ENCODE data around the gene ADCY6.

Gene ADCY6

DNA sequence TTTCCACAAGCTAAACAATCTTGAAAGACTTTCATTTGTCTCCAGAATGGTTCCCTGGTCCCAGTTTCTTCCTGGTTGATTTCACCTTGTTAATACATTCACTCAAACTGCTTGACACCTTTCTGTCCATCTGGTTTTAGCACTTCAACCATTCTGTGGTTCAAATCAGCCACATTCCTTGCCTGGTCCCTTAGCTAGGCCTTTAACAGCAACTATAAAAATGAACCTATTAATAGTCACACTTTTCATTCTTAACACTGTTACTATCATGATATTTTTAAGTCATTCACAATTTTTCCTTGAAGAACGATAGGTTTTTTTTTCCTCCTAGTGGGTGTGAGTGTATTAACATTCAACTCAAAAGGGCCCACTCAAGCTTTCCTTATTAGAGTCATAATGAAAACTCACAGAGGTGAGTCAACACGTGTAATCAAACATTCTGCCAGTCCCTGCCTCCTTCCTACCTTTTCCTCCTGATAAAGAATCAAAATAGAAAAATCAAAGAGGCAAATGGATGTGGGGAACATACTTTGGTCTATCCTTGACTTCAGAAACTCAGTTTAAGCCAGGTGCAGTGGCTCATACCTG lies 38.0 kb downstream of the ADCY6 start:
- Mint-ChIP-seq H3K9me3 (no peaks in the 10 kb centered on the region), H3K4me1 (peaks cover 5% of the 10 kb centered on the region), H3K4me3 (no peak overlapping the region), H3K27ac (no peak overlapping the region), H3K36me3 (ENCODE audit: low read depth) (no peaks in the 10 kb centered on the region), H3K27me3 (ENCODE audit: low read depth, poor library complexity) (peaks cover 21% of the 10 kb centered on the region)
- no peak for DNase-seq
- TF ChIP-seq, protein P1, sequence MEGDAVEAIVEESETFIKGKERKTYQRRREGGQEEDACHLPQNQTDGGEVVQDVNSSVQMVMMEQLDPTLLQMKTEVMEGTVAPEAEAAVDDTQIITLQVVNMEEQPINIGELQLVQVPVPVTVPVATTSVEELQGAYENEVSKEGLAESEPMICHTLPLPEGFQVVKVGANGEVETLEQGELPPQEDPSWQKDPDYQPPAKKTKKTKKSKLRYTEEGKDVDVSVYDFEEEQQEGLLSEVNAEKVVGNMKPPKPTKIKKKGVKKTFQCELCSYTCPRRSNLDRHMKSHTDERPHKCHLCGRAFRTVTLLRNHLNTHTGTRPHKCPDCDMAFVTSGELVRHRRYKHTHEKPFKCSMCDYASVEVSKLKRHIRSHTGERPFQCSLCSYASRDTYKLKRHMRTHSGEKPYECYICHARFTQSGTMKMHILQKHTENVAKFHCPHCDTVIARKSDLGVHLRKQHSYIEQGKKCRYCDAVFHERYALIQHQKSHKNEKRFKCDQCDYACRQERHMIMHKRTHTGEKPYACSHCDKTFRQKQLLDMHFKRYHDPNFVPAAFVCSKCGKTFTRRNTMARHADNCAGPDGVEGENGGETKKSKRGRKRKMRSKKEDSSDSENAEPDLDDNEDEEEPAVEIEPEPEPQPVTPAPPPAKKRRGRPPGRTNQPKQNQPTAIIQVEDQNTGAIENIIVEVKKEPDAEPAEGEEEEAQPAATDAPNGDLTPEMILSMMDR (IDR thresholded peaks at IDR 0.05), result no peak

DNA sequence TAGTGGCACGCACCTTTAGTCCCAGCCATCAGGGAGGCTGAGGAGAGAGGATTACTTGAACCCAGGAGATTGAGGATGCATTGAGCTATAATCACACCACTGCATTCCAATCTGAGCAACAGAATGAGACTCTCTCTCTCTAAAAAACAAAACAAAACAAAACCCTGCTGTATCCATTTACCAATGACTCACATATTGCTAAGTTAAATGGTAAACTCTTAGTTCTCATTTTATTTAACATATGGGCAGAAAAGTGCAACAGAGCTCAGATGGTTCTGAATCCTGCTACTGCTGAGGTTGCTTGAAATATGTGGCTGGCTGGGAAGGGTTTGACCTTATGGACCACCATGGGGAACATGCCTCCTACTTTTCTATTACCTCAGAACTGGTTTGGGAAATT lies 38.7 kb downstream of the ADCY6 start:
- no peak overlapping the region for H3K4me3 Mint-ChIP-seq
- no peak for DNase-seq
- peaks cover 5% of the 10 kb centered on the region for H3K4me1 Mint-ChIP-seq
- H3K27ac Mint-ChIP-seq, result no peak overlapping the region
- TF ChIP-seq, protein P1 (IDR thresholded peaks at IDR 0.05), result no peak
- H3K36me3 Mint-ChIP-seq (ENCODE audit: low read depth), result no peaks in the 10 kb centered on the region
- H3K9me3 Mint-ChIP-seq, result no peaks in the 10 kb centered on the region
- peaks cover 18% of the 10 kb centered on the region for H3K27me3 Mint-ChIP-seq (ENCODE audit: low read depth, poor library complexity)

DNA sequence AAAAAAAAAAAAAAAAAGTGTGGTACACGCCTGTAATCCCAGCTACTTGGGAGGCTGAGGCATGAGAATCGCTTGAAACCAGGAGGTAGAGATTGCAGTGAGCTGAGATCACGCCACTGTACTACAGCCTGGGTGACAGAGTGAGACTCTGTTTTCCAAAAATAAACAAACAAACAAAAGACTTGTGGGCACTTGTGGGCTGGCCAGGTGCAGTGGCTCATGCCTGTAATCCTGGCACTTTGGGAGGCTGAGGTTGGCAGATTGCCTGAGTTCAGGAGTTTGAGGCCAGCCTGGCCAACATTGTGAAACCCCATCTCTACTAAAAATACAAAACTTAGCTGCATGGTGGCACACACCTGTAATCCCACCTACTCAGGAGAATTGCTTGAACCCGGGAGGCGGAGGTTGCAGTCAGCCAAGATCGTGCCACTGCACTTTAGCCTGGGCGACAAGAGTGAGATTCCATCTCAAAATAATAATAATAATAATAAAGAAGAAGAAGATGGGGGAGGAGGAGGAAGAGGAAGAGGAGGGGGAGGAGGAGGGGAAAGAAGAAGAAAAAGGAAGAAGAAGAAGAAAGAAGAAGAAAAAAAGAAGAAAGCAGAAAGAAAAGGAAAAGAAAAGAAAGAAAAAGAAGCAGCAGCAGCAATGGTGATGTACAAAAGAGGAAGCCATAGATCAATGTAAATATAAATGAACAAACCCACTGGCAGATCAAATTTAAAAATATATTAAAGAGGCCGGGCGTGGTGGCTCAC lies 44.5 kb downstream of the ADCY6 start:
- H3K36me3 Mint-ChIP-seq (ENCODE audit: low read depth), result no peaks in the 10 kb centered on the region
- DNase-seq, result no peak
- H3K4me1 Mint-ChIP-seq, result no peaks in the 10 kb centered on the region
- no peaks in the 10 kb centered on the region for H3K9me3 Mint-ChIP-seq
- H3K27ac Mint-ChIP-seq, result no peak overlapping the region
- peaks cover 40% of the 10 kb centered on the region for H3K27me3 Mint-ChIP-seq (ENCODE audit: low read depth, poor library complexity)
- H3K4me3 Mint-ChIP-seq, result no peak overlapping the region
- TF ChIP-seq, protein P1 (IDR thresholded peaks at IDR 0.05), result no peak

DNA sequence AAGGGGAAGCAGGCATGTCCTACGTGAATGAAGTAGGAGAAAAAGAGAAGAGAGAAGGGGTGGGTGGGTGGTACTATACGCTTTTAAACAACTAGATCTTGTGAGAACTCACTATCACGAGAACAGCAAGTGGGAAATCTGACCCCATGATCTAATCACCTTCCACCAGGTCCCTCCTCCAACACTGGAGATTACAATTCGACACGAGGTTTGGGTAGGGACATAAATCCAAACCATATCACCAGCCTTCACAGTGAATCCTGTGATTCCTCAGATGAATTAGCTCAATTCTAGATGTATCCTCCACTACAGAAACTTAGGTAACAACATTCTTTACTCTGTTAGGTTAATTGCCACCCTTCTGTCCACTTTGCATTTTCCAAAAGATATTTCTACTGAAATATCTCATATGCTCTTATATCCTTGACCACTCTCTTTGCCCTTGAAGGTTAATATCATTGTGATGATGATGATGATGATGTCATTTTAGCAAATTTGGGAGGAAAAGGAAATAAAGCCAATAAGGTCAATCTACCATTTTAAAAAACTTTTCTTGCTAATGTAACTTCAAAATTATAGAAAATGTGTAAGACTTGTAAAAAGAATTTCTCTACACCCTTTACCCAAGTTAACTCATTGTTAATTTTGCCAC lies 49.1 kb downstream of the ADCY6 start:
- DNase-seq, result no peak
- Mint-ChIP-seq H3K4me3 (no peak overlapping the region), H3K4me1 (no peaks in the 10 kb centered on the region), H3K36me3 (ENCODE audit: low read depth) (no peaks in the 10 kb centered on the region), H3K9me3 (no peaks in the 10 kb centered on the region), H3K27me3 (ENCODE audit: low read depth, poor library complexity) (peaks cover 56% of the 10 kb centered on the region), H3K27ac (no peak overlapping the region)
- TF ChIP-seq, protein P1 (IDR thresholded peaks at IDR 0.05), result no peak

DNA sequence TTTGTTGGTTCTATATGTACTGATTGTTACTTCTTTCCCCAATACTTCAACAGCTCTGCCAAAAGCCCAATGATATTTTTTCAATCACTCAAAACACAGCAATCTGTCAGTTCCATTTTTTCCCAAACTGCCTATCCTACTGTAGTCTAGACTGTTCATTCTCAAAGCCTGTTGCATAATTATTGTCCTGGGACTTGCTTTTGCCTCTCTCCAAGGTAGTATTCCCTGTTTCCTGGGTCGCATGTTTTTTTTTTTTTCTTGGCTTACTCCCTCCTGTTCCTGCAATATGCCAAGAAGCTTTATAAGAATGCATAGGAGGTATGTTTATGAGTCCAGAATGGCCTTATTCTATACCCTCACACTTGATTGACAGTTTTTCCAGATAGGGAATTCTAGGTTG lies 52.4 kb downstream of the ADCY6 start:
- no peak overlapping the region for H3K27ac Mint-ChIP-seq
- no peaks in the 10 kb centered on the region for H3K36me3 Mint-ChIP-seq (ENCODE audit: low read depth)
- H3K4me3 Mint-ChIP-seq, result no peak overlapping the region
- H3K4me1 Mint-ChIP-seq, result no peaks in the 10 kb centered on the region
- DNase-seq, result no peak
- TF ChIP-seq, protein P1 (IDR thresholded peaks at IDR 0.05), result no peak
- no peaks in the 10 kb centered on the region for H3K9me3 Mint-ChIP-seq
- H3K27me3 Mint-ChIP-seq (ENCODE audit: low read depth, poor library complexity), result peaks cover 49% of the 10 kb centered on the region

All from nephron progenitor cell (in vitro differentiated cells).